Medulla oblongata (tissue), 1 donor: ENCODE measurements around the gene POLR2E.

Experiments
- DNase-seq: peaks from one replicate; pipeline ENCODE4 v3.0.0-alpha.2; 2015; ENCODE audit errors: extremely low spot score

The POLR2E gene

DNA sequence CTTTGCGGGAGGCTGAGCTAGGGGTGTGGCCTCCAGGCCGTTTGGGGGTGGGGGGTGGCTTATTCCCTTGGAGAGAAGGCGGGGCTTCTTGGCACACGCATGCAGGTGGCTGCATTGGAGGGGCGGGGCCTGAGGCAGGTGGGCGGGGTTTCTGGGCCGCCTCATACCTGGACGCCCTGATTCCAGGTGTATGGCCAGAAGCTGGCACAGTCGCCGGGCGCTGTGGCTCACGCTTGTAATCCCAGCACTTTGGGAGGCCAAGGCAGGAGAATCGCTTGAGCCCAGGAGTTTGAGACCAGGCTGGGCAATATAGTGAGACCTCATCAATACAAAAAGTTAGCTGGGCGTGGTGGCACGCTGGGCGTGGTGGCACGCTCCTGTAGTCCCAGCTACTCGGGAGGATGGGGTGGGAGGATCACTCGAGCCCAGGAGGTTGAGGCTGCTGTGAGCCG is 47.5 kb downstream of the POLR2E start:
- no peak for DNase-seq

DNA sequence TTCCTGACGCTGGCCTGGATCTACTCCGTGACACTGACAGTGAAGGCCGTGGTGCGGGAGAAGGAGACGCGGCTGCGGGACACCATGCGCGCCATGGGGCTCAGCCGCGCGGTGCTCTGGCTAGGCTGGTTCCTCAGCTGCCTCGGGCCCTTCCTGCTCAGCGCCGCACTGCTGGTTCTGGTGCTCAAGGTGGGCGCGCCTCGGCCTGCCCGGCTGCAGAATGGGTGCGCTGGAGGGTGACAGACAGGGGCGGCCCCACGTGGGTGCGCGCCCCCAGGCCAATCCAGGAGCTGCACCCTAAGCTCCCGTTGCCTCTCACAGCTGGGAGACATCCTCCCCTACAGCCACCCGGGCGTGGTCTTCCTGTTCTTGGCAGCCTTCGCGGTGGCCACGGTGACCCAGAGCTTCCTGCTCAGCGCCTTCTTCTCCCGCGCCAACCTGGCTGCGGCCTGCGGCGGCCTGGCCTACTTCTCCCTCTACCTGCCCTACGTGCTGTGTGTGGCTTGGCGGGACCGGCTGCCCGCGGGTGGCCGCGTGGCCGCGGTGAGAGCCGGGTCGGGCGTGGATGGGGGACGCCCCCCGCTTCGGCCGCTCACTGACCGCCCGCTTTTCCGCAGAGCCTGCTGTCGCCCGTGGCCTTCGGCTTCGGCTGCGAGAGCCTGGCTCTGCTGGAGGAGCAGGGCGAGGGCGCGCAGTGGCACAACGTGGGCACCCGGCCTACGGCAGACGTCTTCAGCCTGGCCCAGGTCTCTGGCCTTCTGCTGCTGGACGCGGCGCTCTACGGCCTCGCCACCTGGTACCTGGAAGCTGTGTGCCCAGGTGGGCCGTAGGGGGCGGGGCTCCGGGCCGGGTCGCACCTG is 48.1 kb downstream of the POLR2E start:
- no peak for DNase-seq

GRCh38 chr19:1046117-1046626 is 49.0 kb downstream of the POLR2E start:
- DNase-seq, result no peak

GRCh38 chr19:1045247-1045603 is 50.0 kb downstream of the POLR2E start:
- no peak for DNase-seq

GRCh38 chr19:1042689-1043511 is 52.3 kb downstream of the POLR2E start:
- DNase-seq, result no peak

- DNase-seq, result no peak
Measured at GRCh38 chr19:1041835-1042685, 53.1 kb downstream of the POLR2E start.

DNA sequence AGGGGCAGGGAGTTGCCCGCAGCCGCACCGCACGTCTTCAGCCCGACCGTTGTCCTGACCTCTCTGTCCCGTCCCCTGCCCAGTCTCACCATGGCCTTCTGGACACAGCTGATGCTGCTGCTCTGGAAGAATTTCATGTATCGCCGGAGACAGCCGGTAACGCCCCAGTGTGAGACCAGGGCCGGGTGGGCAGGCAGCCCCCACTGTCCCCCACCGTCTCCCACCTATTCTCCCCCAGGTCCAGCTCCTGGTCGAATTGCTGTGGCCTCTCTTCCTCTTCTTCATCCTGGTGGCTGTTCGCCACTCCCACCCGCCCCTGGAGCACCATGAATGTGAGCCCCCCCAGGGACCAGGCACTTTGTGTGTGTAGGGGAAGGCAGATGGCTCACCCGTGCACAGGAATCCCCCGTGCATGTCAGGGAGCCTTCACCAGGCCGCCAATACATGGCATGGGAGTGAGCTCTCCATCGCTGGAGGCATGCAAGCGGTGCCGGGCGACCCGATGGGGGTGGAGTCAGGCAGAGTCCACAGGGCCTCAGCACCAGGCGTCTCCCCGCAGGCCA is 53.8 kb downstream of the POLR2E start:
- no peak for DNase-seq

GRCh38 chr19:1040476-1041271 is 54.5 kb downstream of the POLR2E start:
- peak; percentile 93 for DNase-seq

DNA sequence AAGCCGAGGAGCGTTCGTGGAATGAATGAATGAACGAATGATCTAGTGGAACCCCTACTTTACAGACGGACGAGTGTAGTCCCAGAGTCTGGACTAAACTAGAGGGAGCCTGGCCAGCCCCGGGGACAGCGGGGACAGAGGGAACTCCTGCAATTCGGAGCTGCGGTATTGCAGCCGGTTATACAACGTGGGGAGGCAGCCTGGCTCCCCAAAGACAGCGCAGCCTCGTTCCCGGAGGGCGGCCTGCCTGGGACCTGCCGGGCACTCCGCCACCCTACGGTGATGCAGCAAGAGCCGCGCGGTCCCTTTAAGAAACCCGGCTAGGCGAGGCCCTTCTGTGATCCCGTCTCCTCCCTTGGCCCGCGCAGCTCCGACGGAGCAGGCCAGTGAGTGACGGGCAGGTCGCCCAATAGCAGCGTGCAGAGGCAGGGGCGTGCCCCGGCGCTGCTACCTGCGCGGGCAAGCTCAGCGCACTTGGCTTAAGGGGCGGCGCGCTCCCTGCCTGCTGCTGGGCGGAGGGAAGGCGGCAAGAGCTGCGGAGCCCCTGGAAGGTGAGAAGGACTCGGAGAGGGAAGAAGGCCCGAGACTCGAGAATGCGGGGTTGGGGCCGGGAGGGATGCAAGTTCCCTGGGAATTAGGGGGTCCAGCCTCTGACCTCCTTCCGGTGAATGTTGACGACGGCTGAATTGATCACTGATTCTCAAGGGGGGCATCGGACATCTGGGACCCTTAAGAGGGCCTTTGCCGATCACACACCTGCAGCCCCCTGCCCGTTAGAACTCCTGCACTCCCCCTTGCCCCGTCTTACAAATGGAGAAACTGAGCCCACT is 55.3 kb downstream of the POLR2E start, which contains the start of gene ABCA7:
Gene ABCA7, plus strand, starts transcription at position 462 of the 830 bp plus-strand sequence. CDS start 1,255 bp downstream, outside the sequence.
- peak; percentile 94 for DNase-seq

DNA sequence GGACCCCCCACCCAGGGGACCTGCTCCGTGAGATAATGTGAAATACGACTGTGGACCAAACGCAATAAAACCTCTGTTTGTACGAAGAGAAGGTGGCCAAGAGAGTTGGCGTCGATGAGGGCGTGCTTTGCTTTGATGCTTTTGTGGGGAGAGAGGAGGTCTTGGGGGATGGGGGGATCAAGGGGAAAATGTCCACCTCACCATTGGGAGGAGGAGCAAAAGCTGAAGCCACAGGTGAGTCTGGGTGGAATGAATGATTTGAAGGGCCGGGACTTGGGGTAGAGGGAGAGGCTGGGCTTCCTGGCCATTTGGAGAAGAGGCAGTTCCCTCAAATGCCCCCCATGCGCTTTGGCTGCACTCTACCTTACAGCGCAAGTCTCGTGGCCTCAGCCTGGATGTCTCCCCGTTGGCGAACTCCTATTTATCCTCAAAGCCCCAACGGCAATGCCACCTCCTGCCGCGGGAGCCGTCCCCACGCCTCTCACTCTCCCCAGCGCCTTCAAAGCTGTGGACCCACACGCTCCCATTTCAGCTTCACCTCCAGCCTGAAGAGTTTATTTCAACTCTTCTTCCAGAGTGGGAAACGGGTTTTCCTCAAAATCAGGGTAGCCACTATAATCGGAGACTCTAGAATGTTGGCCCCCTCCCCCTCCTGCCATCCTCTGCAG is 56.1 kb downstream of the POLR2E start:
- no peak for DNase-seq

- no peak for DNase-seq
Measured at GRCh38 chr19:1037621-1038064, 57.5 kb downstream of the POLR2E start.
